NOMO-1 (cell line): ENCODE measurements around the gene ACO2.
"Not testable (repeated sequence)": the region's sequence is repeated elsewhere in the genome, so short reads cannot be mapped to it uniquely, and the experiment has no call there.

Source experiments
- DNase-seq, 2 experiments: peaks; one replicate each; lab custom pipeline; 2025; ENCODE audit not compliant: unreplicated experiment in 2 of 2; lab: John Stamatoyannopoulos, UW

ACO2 gene

GRCh38 chr22:41468381-41469217 lies at the start of gene ACO2, which contains the start of gene PHF5A:
ACO2 (plus strand) TSS chr22:41469117; CDS start chr22:41469147, 30 bp downstream.
PHF5A (minus strand) TSS chr22:41468692; CDS start chr22:41468653, 39 bp downstream.
- peak; percentile 96 to 98 for DNase-seq

- no peak for DNase-seq
These were observed 43.1 kb upstream of the ACO2 start for GRCh38 chr22:41425660-41426365.

GRCh38 chr22:41429232-41429950 lies 39.5 kb upstream of the ACO2 start:
- DNase-seq = no peak

- DNase-seq = no peak
These were observed 39.0 kb upstream of the ACO2 start for GRCh38 chr22:41429951-41430332.

- DNase-seq = no peak
These were observed 37.3 kb upstream of the ACO2 start for GRCh38 chr22:41431656-41432055.

- not testable (repeated sequence) for DNase-seq
These were observed 35.4 kb upstream of the ACO2 start for GRCh38 chr22:41433480-41433879.

- DNase-seq = not testable (repeated sequence)
These were observed 34.4 kb upstream of the ACO2 start for GRCh38 chr22:41434361-41435003.

- no peak for DNase-seq
These were observed 33.4 kb upstream of the ACO2 start for GRCh38 chr22:41435560-41435959.

GRCh38 chr22:41436322-41437113 lies 32.4 kb upstream of the ACO2 start:
- no peak for DNase-seq

GRCh38 chr22:41437198-41437597 lies 31.7 kb upstream of the ACO2 start:
- no peak for DNase-seq

- not testable (repeated sequence) for DNase-seq
These were observed 28.4 kb upstream of the ACO2 start for GRCh38 chr22:41440511-41440910.

- no peak for DNase-seq
These were observed 26.6 kb upstream of the ACO2 start for GRCh38 chr22:41442240-41442792.

GRCh38 chr22:41444360-41445128 lies 24.4 kb upstream of the ACO2 start:
- peak; percentile 88 to 90 for DNase-seq

GRCh38 chr22:41445129-41446056 lies 23.5 kb upstream of the ACO2 start:
- no peak for DNase-seq

- no peak for DNase-seq
These were observed 22.8 kb upstream of the ACO2 start for GRCh38 chr22:41446057-41446501.

- peak; percentile 85 to 92 for DNase-seq
These were observed 22.1 kb upstream of the ACO2 start, which contains the start of gene TOB2 for GRCh38 chr22:41446639-41447434. TOB2 (minus strand) TSS chr22:41446801; CDS start chr22:41437345, 9,456 bp downstream.
